Measurements from ENCODE around the gene ZFP36L2.

The ZFP36L2 gene

DNA sequence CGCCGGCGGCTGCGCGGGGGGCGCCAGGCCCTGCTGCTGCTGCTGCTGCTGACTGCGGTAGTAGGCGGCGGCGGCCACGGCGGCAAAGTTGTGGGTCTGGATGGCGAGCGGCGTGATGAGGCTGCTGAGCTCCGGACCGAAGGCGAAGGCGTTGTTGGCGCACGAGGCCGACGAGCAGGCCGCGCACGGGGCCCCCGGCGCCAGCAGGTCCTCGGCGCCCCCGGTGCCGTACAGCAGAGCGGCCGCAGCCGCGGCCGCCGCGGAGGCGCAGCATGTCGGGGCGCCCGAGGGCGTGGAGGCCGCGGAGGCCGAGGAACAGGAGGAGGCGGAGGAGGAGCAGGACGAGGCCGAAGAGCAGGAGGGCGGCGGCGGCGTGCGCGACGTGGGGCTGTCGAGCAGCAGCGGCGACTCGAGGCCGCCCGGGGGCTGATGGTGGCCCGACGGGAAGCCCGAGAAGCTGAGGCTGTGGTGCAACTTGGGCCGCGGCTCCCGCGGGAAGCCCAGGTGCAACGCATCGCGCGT, 1.8 kb downstream of the ZFP36L2 start:
- peak in 1 of 2 donors; percentile 25 for DNase-seq (ENCODE audit: low read depth in 1 of 2, low spot score in 1 of 2)

DNA sequence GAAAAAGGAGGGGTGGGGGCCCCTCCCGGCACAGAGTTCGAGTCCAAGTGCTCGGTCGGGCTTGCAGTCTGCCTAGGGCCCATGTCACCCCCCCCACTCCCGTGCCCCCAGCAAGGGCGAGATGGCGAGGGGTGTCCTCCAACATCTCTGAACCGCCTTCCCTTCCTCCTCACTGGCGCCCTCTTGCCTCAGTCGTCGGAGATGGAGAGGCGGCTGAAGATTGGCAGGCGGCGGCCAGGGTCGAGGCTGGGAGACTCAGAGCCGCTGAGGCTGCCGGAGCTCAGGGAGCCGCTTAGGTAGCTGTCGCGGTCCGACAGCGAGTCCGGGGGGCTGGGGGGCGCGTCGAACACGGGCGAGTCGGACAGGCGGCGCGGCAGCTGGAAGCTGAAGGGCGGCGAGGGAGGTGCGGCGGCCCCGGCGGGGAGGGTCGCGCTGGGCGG, 2.3 kb downstream of the ZFP36L2 start:
- DNase-seq (ENCODE audit: low read depth in 1 of 2, low spot score in 1 of 2) = peak; percentile 54 to 58

DNA sequence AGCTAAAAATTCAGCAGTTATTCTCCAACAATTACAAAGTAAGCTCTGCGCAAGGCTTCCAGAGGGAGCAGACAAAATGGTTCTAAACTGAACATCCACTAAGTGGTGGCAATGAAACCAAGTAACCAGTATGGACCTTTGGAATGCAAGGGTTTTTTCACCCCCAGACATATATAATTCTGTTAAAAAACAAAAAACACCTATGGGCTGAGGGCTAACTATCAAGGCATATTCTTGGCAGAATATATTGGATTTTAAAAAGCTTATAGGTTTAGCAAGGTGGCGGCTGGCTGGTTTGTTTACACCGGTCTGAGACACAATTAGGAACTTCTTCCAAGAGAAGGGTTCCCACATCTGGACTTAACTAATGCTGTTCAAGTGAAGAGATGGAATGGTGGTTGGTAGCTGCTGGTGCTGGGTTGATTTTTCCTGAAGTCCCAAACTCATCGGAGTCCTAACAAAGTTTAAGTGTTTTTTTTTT, 2.8 kb downstream of the ZFP36L2 start:
- no peak for DNase-seq (ENCODE audit: low read depth in 1 of 2, low spot score in 1 of 2)

DNA sequence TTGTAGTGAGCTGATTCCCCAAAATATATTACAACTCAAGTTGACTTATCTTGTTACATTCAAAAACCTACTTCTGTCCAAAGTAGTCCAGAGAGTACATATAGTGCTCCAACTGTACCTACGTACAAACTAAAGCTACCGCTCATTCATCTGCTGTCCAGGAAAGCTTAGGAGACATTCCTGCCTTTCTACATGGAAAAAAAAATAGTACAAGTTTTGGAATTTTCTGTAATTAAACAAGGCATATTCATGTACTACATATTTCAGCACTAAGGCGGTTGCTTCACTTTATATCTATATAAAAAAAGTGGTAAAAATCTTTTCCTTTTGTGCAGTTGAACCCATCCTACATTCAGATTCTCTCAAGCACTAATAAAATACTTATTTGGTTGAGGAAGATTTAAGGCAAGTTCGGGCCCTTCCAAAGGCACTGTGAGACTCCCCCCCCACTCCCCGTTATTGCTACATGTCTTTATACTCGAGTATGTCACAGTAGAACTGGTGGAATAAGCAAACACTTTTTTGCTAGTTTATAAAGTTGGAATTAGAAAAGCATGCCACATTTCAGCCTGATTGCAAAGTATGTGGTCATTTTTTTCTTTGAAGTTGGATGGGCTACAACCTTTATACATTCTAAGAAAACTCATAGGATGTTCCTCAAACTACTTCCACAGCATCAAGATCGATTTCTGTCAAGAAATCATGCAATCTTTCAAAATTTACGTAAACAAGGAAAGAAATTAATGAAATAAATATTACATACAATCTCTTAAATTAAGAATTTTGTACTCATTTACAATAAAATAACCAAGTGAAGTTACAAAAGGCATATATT, 3.7 kb downstream of the ZFP36L2 start:
- no peak for DNase-seq (ENCODE audit: low read depth in 1 of 2, low spot score in 1 of 2)

DNA sequence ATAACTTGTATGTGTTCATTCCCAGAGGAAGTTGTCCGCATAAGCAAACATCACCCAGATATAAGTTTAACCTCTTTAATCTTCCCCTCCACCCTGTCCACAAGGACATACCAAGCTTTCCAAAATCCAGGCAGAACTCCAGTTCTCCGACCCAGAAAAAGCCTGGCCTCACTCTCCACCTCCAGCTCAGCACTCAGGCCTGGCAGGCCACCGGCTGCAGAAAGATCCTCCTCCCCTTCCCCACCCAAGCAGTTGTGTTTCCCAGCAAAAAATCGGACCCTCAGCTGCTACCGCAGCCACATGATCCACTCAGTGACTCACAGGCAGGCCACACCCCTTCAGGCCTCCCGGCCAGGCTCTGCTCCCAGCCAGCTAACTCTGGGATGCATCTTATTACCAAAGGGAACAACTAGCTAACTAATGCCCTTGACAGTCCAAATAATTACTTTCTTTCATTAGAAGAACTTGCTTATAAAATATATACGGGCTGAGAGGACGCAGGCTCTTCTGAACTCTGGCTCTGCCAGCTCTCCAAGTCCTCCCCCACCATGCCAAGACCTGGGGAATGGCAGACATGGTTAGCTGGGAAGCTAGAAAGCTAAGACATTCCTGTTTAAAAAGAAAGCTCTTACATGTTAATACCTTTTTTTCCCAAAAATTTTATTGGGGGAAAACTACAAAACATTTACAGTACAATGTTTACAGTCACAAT, 4.5 kb downstream of the ZFP36L2 start:
- DNase-seq (ENCODE audit: low read depth in 1 of 2, low spot score in 1 of 2) = peak in 1 of 2 donors; percentile 24

DNA sequence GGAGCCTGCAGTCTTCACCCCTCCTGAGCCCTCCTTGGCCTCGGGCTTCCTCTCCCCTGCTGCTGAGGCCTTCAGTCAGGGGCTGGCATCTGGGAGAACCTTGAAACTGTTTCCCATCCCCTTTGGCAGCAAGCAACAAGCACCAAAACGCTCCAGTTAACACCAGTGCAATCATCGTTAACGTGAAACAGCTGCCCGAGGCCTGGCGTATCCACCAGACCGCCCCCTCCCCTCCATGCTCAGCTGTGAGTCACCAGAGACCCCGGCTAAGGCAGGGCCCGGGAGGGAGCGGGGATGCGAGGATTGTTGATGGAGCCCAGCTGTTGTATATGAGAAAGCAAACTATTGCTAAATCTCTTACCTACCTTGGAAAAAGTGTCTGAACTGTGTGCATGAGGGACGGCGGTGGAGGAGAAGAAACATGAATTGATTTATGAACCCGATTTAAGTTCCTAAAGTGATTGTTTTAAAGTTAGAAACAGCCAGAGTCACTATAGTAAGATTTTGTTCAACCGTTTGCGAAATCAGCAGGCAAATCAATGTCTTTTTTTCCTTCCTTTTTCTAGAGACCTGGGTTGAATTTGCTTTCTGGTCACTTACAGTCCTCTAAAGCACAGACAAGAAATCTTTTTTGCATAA, 5.2 kb downstream of the ZFP36L2 start:
- DNase-seq (ENCODE audit: low read depth in 1 of 2, low spot score in 1 of 2) = no peak

DNA sequence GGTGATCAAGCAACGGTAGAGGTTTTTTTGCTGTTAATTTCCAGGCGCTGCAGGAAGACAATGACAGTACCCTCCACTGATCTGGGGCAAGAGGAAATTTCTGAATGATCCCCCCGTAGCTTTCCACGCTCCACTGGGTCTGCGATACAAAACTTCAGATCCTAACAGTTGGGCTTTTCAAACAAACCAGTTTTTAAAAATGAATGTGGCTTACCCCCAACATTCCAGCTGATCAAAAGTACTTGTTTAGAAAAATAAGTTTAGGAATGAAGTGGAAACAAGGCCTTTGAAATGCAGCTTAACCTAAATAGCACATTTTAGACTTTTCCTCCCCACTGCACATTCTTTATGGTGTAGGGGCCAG, 5.7 kb downstream of the ZFP36L2 start:
- no peak for DNase-seq (ENCODE audit: low read depth in 1 of 2, low spot score in 1 of 2)

DNA sequence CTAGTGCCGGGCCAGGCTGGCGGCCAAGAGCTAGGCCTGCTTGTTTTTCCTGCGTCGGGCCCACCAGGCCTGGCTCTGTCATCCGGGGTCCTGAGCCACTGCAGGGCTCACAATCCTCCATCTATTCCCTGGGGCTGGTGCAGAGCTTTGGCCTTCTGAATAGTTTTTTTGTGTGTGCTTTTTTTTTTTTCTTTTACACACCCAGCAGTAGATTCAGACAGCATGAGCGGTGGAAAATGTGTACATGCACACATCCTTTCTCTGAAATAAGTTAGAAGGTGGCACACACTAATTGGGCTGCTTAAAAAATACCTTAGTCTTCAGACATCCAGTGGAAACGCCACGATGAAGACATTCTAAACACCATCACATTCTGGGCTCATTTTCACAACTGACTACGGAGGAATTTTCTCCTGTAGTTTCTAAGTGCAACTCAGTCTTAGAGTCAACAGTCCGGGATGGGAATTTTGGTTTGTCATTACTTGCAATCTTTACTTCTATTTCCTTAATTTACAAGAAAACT, 6.1 kb downstream of the ZFP36L2 start:
- no peak for DNase-seq (ENCODE audit: low read depth in 1 of 2, low spot score in 1 of 2)

DNA sequence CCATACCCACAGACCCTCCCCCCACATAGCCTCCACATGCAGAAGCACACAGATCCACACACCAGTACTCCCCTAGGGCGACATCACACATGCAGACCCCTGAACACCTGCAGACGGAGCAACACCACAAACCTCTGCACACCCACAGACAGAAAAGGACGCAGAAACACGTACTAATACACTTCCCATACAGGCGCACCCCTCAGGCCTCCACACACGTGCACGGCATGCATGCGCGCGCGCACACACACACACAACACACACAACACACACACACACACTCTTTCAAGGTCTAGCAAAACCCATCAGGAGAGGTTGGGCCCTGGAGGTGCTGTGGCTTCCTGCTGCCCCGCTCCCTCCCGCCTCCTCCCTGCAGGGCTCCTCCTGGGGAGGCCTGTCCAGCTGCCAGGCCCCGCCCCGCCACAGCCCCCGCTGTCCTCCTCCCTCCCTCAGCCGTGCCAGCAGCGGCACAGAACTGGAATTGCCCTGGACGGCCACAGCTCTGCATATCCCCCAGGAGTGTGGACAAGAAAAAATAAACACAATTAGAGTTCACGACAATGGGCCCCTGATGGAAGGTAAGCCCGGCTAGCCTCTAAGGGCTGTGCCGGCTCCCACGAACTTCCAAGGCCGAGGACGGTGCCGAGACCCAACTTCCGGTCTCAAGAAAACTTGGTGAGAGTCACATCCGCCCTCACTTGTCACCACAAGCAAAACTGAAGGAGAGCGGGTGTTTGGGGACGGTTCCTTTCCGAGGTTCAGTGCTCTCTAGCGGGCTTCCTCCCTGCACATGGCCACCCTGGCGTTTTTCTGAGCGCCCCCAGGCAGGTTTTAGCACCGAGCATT, 6.8 kb downstream of the ZFP36L2 start:
- peak; percentile 49 to 50 for DNase-seq (ENCODE audit: low read depth in 1 of 2, low spot score in 1 of 2)

DNA sequence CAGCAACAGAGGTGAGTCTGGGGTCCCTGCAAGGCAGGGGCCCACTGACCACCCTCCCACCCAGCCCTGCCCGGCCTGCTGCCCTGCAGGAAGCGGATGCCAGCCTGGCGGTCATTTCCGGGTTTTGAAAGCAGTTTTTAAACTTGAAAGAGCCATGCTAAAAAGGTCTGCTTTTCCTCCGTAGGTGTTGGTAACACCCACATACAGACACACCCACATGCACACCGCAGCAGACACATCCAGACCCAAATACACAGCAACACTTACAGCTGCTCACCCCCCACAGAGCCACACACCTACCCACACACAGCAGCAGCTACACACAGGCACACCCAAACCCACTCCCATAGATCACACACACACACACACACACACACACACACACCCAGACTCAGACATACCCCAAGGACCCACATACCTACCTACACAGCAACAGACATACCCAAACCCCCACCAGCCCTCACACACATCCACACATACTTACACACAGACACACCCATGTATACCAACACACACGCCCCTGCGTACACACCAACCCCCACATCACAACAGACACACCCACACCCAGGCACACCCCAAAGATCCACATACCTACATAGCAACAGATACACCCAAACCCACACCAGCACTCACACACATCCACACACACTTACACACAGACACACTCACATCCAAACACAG, 7.6 kb downstream of the ZFP36L2 start:
- DNase-seq (ENCODE audit: low read depth in 1 of 2, low spot score in 1 of 2) = peak in 1 of 2 donors; percentile 53

DNA sequence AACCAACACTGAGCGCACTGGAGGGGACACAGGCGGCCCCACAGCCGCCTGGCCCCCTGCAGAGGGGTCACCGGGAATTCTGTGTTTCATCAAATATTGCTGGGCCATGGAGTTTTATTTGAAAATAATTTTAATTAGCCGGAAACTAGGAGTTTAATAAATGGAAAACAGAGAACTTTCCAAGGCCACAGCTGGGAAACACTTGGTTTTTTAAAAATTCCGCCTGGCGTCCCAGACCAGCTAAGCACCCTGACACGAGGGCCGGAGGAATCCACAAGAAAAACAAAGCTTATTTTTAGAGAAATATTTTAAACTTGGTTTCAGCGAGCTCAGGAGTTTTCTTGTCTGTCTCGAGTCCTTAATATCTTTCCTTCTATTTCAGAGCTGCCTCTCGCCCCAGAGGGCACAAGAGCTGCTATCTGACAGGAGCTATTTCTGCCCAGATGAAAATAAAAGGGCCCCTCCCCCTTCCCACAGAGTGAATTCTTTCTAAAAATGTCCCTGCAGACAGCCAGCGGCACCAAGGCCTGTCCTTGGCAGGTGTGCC, 8.2 kb downstream of the ZFP36L2 start:
- no peak for DNase-seq (ENCODE audit: low read depth in 1 of 2, low spot score in 1 of 2)

DNA sequence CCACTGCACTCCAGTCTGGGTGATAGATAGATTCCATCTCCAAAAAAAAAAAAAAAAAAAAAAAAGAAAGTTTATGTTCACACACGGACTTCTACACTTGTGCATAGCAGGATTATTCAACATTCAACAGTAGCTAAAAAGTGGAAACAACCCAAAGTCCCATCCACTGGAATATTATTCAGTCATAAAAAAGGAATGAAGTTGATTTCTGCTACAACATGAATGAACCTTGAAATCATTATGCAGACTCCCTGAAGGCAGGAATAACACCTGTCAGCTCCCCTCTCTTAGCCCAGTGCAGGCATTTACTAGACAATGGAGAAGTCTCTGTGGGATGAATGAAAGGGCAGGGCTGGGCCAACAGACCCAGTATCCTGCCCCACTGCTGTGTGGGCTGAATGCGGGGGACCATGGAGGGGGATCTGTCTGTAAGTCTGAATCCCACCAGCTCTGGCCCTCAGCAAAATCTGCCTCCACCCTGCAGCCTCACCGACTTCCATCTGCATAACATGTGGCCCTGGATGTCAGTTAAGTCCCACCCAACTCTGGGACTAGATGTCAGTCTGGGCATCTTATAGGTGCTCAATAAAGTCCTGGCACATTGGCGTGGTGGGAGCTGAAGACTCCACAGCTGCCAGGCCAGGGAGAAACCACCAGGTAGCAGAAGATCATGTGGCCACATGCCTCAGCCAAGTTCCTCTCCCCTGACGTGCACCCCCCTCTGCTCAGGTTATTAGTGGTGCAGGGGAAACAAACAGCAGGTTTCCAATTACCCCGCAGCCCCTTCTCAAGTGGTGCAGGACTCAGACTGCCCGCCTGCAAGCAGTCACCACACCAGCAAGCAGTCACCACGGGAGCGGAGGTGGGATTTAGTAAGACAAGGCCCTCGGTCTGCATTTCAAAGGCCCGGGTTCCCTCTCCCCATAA, 8.9 kb downstream of the ZFP36L2 start:
- no peak for DNase-seq (ENCODE audit: low read depth in 1 of 2, low spot score in 1 of 2)

DNA sequence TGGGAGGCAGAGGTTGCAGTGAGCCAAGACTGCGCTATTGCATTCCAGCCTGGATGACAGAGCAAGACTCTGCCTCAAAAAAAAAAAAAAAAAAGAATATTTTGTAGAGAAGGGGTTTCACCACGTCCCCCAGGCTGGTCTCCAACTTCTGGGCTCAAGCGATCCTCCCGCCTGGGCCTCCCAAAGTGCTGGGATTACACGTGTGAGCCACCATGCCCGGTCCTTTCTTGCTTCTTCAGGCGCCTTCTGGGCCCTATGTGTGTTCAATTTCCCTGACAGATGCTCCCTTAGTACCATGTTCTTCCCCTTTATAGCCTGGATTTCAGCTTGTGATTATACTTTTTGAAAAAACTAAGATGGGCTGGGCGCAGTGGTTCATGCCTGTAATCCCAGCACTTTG, 9.8 kb downstream of the ZFP36L2 start:
- DNase-seq (ENCODE audit: low read depth in 1 of 2, low spot score in 1 of 2) = no peak

DNA sequence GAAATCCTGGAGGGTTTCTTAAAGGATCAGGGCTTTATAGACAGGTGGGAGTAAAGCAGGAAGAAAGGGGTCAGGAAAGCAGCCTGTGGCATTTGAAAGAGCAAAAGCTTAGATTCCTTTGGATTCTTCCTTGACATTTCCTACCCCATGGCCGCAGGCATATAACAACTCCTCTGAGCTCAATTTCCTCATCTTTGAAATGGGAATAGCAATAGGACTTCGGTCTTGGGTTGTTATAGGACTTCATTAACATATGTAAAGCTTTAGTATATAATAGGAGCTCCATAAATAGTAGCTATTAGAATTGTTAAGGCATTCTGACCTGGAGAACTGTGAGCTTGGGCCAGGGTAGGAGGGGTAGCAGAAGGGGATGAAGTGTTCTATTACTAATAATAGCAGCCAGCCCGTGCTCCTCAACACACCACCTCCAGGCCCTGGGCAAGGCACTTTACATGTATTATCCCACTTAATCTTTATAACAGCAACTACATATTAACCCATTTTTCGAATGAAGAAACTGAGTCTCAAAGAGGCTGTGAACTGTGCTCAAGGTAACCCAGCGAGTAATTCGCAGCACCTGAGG, 10.6 kb downstream of the ZFP36L2 start:
- DNase-seq (ENCODE audit: low read depth in 1 of 2, low spot score in 1 of 2) = no peak

DNA sequence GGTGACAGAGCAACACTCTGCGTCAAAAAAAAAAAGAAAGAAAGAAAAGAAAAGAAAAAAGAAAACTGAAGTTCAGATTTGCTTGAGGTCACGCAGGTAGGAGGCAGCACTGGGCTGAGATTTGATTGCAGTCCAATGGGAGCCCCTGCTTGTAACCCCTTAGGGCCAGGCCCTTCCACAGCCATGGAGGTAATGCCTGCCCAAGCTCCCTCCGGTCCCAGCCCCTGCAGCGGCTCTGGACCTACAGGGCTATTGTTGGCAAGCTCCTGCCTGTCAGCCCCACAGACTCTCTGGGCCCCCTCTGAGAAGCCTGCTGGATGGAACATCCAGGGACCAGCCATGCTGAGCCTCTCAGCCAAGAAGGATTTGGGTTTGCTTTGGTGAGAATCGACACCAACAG, 12.2 kb downstream of the ZFP36L2 start:
- no peak for DNase-seq (ENCODE audit: low read depth in 1 of 2, low spot score in 1 of 2)

DNA sequence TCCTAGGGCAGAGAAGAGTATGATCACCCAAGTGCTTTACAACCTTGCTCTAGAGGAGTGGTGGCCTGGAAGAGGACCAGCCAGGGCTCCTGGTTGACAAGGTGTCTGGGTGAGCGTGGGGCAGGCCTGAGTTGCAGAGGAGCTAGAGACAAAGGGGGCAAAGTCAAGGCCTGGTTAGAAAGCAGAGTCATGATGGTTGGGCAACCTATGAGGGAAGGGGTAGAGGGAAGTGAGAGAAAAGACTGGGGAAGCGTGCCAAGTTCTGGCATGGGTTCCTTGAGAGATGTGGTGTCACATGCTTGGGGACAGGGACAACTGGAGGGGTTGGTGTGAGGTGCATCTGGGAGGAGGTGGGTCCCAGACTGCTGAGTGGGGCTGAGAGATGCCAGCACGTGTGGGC, 13.5 kb downstream of the ZFP36L2 start:
- DNase-seq (ENCODE audit: low read depth in 1 of 2, low spot score in 1 of 2) = no peak

DNA sequence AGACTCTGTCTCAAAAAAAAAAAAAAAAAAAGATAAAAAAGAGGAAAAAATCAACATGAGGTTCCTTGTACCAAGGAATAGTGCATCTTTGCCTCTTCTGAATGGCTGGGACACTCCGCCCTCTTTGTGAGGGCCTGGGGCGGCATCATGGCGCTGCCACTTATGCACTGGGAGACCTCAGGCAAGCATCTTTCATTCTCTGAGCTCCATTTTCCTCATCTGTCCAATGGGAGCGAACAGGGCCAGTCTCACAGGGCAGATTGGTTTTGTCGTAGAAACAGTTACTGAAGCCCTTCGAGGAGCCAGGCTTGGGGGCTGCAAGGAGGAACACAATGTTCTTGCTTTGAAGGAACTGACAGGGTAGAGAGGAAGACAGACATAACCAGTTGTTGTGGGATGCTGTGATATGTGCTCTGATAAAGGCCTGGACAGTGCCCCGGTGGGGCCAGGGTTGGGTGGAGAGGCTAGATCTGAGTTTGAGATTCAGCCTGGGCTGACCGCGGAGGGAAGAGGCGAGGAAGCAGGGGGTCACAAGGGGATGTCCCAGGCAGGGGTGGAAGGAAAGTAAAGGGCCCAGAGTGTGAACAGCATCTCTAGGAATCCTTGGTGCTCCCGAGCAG, 14.1 kb downstream of the ZFP36L2 start:
- DNase-seq (ENCODE audit: low read depth in 1 of 2, low spot score in 1 of 2) = no peak

Measured in stimulated activated CD4-positive, alpha-beta T cell treated with anti-CD3 and anti-CD28 coated beads, Interleukin-15, amount 100 ng/mL, for 1 hour (primary cell).